ENCODE data around the gene HYCC1. TPM values are rescaled to one million over a fixed set of nuclear protein-coding genes. Genes with fewer than 3 reads are reported as not detected.
A peak's percentile ranks its signal among the peaks of the same experiment; 100 is the strongest.

The HYCC1 gene
- total and polyA plus RNA-seq, 2 donors (not counting 3 experiments of a cell fraction or from before 2014, with no cell fraction given) = 14.5 to 51.8 TPM

- Histone ChIP-seq H2AFZ (ENCODE audit: low read depth, low read length) (no peak overlapping the region), H3K27ac (ENCODE audit: insufficient read depth, low read depth, low read length) (no peak overlapping the region), H3K9me3 (replicated peaks; ENCODE audit: control insufficient read depth, insufficient read depth, low read length) (no peaks in the 10 kb centered on the region), H3K9ac (replicated peaks; ENCODE audit: extremely low read depth, insufficient read depth, low read length) (no peak overlapping the region), H3K9me1 (replicated peaks; ENCODE audit: control insufficient read depth, extremely low read depth, insufficient read depth, low read length) (no peaks in the 10 kb centered on the region), H3K4me1 (ENCODE audit: control insufficient read depth, extremely low read depth, insufficient read depth, low read length) (no peaks in the 10 kb centered on the region), H3K4me2 (ENCODE audit: insufficient read depth, low read length) (no peak overlapping the region), H3K36me3 (ENCODE audit: control insufficient read depth in 2 of 2, extremely low read depth in 1 of 2, insufficient read depth in 2 of 2, low read length in 2 of 2) (no peaks in the 10 kb centered on the region), H3K79me2 (ENCODE audit: control insufficient read depth, insufficient read depth, low read length) (peaks cover 41% of the 10 kb centered on the region), H4K20me1 (replicated peaks; ENCODE audit: control insufficient read depth, extremely low read depth, insufficient read depth, low read length) (peaks cover 7% of the 10 kb centered on the region), H3K4me3 (replicated peaks in 1 of 3; ENCODE audit: insufficient read depth in 1 of 3, low read depth in 1 of 3, low read length in 3 of 3) (no peak overlapping the region), H3K27me3 (ENCODE audit: control insufficient read depth in 2 of 2, insufficient read depth in 2 of 2, low read length in 2 of 2) (no peaks in the 10 kb centered on the region)
- ChIA-PET POLR2A (no interaction called here), CTCF (no interaction called here)
- DNase-seq (ENCODE audit: low read depth, low spot score) = no peak
- dilution Hi-C loops (cut with MboI; ENCODE audit: extremely low pct_ligation_motif_present, low sequenced_read_pairs) = no loop called here
- FAIRE-seq = peak; percentile 12
- TF ChIP-seq POLR2AphosphoS5 (IDR thresholded peaks at IDR 0.05; ENCODE audit: insufficient read depth, low read depth, low read length) (no peak), MYC (IDR thresholded peaks at IDR 0.05; ENCODE audit: low read depth, low read length) (no peak), GATA2 (IDR thresholded peaks at IDR 0.05; ENCODE audit: insufficient read depth, insufficient read length, low read depth, low read length) (no peak), EZH2 (IDR thresholded peaks at IDR 0.05; ENCODE audit: borderline replicate concordance, low read depth, low read length, severe bottlenecking) (no peak), CTCF (IDR thresholded peaks at IDR 0.05; ENCODE audit: extremely low read depth in 1 of 2, insufficient read depth in 1 of 2, low read depth in 1 of 2, low read length in 2 of 2) (no peak), MAX (IDR thresholded peaks at IDR 0.05; ENCODE audit: insufficient read depth, insufficient read length) (no peak), POLR2A (IDR thresholded peaks at IDR 0.05; ENCODE audit: low read depth, low read length) (no peak)
- intact Hi-C loops (cut with micrococcal nuclease) = no loop called here
- no TSS peak for BruUV-seq (replicated peaks)
These were observed 15.9 kb downstream of the HYCC1 start for GRCh38 chr7:22997871-22998518.

All from endothelial cell of umbilical vein (primary cell).